Naive thymus-derived CD4-positive, alpha-beta T cell (primary cell): ENCODE results near the gene NEMF. TPM values are rescaled to one million over a fixed set of nuclear protein-coding genes. Genes with fewer than 3 reads are reported as not detected.

Source experiments
- ATAC-seq: fragments of 150-1000 bp; cut with Tn5 transposase; 2 replicates; pipeline ENCODE4 v1.10.0; 2021; ENCODE audit warnings: mild to moderate bottlenecking, moderate library complexity
- CTCF ChIA-PET: fragments of 350-600 bp; sonication (Branson Sonifier 250); formaldehyde crosslinking; loops from one replicate; lab custom pipeline; 2021; ENCODE audit warnings: antibody characterized with exemption; lab: Charles Lee
- POLR2A ChIA-PET: fragments of 350-600 bp; sonication (Branson Sonifier 250); formaldehyde crosslinking; loops from one replicate; lab custom pipeline; 2021; ENCODE audit warnings: antibody characterized with exemption, inconsistent platforms; lab: Charles Lee
- DNase-seq, 9 donors: peaks; one replicate each; pipeline versions ENCODE4 v3.0.0 to v3.0.0-alpha.2; 2020 to 2022; ENCODE audit warnings: mixed read lengths in 1 of 9
- H3K27ac ChIP-seq: one replicate; pipeline ENCODE4 v1.7.0; 2013; ENCODE audit warnings: mild to moderate bottlenecking, low read depth, low read length, moderate library complexity
- H3K27me3 ChIP-seq, 2 donors: one replicate each; pipeline ENCODE4 v1.7.0; 2013; ENCODE audit warnings: low read length in 2 of 2, mild to moderate bottlenecking in 2 of 2, moderate library complexity in 2 of 2; ENCODE audit not compliant: control insufficient read depth in 2 of 2, insufficient read depth in 2 of 2
- H3K36me3 ChIP-seq, 3 experiments: 1 replicate in 2 of 3; 2 replicates in 1 of 3; pipeline ENCODE4 v1.7.0; 2013; ENCODE audit warnings: low read length in 3 of 3, mild to moderate bottlenecking in 3 of 3, moderate library complexity in 1 of 3; ENCODE audit not compliant: insufficient read depth in 3 of 3, control insufficient read depth in 2 of 3
- H3K4me1 ChIP-seq, 2 donors: one replicate each; pipeline ENCODE4 v1.7.0; 2013; ENCODE audit warnings: low read length in 2 of 2, mild to moderate bottlenecking in 2 of 2, moderate library complexity in 1 of 2; ENCODE audit not compliant: control insufficient read depth in 2 of 2, insufficient read depth in 2 of 2
- H3K4me3 ChIP-seq: 2 replicates; pipeline ENCODE4 v1.7.0; 2013; ENCODE audit warnings: mild to moderate bottlenecking, low read length
- H3K9me3 ChIP-seq, 3 experiments: 1 replicate in 2 of 3; 2 replicates in 1 of 3; pipeline ENCODE4 v1.7.0; 2013; ENCODE audit warnings: low read length in 3 of 3; ENCODE audit not compliant: control insufficient read depth in 2 of 3
- H3K27ac Mint-ChIP-seq, 9 donors: one replicate each; pipeline ENCODE4 v1.8.0; 2020 to 2022; ENCODE audit warnings: mixed read lengths in 9 of 9, mild to moderate bottlenecking in 8 of 9, moderate library complexity in 5 of 9, inconsistent platforms in 2 of 9
- H3K27me3 Mint-ChIP-seq, 5 donors: one replicate each; pipeline ENCODE4 v1.8.0; 2021 to 2022; ENCODE audit warnings: mixed read lengths in 5 of 5, mild to moderate bottlenecking in 1 of 5
- H3K36me3 Mint-ChIP-seq, 5 donors: one replicate each; pipeline ENCODE4 v1.8.0; 2020 to 2022; ENCODE audit warnings: mixed read lengths in 5 of 5, mild to moderate bottlenecking in 3 of 5, inconsistent platforms in 1 of 5
- H3K4me1 Mint-ChIP-seq, 7 donors: one replicate each; pipeline ENCODE4 v1.8.0; 2020 to 2022; ENCODE audit warnings: mixed read lengths in 7 of 7, mild to moderate bottlenecking in 3 of 7, inconsistent platforms in 1 of 7
- H3K4me3 Mint-ChIP-seq, 10 donors: one replicate each; pipeline ENCODE4 v1.8.0; 2020 to 2022; ENCODE audit warnings: mild to moderate bottlenecking in 10 of 10, mixed read lengths in 10 of 10, moderate library complexity in 6 of 10, inconsistent platforms in 2 of 10
- H3K9me3 Mint-ChIP-seq, 11 donors: one replicate each; pipeline ENCODE4 v1.8.0; 2020 to 2022; ENCODE audit warnings: mixed read lengths in 11 of 11, mild to moderate bottlenecking in 4 of 11, inconsistent platforms in 1 of 11, moderate library complexity in 1 of 11
- intact Hi-C, 2 donors: fragments of 100-400 bp; cut with micrococcal nuclease; formaldehyde crosslinking; loops; one replicate each; pipeline ENCODE4 v1.15.1; 2023
- polyA plus RNA-seq, 2 donors: library from polyadenylated mRNA; unstranded; fragments of 300-500 nt; fragmentation: Illumina TruSeq; gene quantifications; one replicate each; pipeline ENCODE4 v1.2.3, GENCODE V29; 2021
- total RNA-seq, 6 experiments: library from RNA in 5 of 6; stranded (reverse) in 5 of 6; gene quantifications; 1 replicate in 5 of 6; 2 replicates in 1 of 6; pipeline ENCODE4 v1.2.3 and lab custom pipeline; 2021 to 2026

Gene NEMF
- total and polyA plus RNA-seq, 7 experiments from 2014 or later: 36.8 to 127 (median 105) TPM

- peaks cover 0 to 10% (median 0%) of the 10 kb centered on the region in 5 donors for H3K36me3 Mint-ChIP-seq
- intact Hi-C loops: no loop called here
- H3K36me3 ChIP-seq: peaks cover 0 to 4% (median 0%) of the 10 kb centered on the region in 3 experiments
- ChIA-PET CTCF (interaction anchor here (0.7 to 2.5 kb wide), 4 partner anchors 10 to 259 kb away, joined by 3 to 11 read pairs (median 4); partner anchors contain the start of gene VCPKMT), POLR2A (interaction anchor here (0.6 to 1.5 kb wide), 5 partner anchors 22 to 263 kb away, joined by 3 to 4 read pairs (median 3); partner anchors contain the start of gene KLHDC2)
- no peaks in the 10 kb centered on the region for H3K9me3 ChIP-seq
- ATAC-seq: no peak
- peaks cover 8% of the 10 kb centered on the region in 2 donors for H3K4me1 ChIP-seq
- DNase-seq: no peak
- H3K4me3 ChIP-seq: no peak overlapping the region
- no peak overlapping the region for H3K4me3 Mint-ChIP-seq
- peaks cover 0 to 5% (median 0%) of the 10 kb centered on the region in 5 donors for H3K27me3 Mint-ChIP-seq
- H3K4me1 Mint-ChIP-seq: peaks cover 6 to 45% (median 19%) of the 10 kb centered on the region in 7 donors
- H3K9me3 Mint-ChIP-seq: peaks cover 0 to 11% (median 0%) of the 10 kb centered on the region in 11 donors
- no peaks in the 10 kb centered on the region for H3K27me3 ChIP-seq
- no peak overlapping the region for H3K27ac ChIP-seq
- H3K27ac Mint-ChIP-seq: peak overlapping the region in 4 of 9 donors; percentile 6 to 50 (median 22)
These were observed 4.9 kb upstream of the NEMF start for GRCh38 chr14:49857427-49858003.

- ATAC-seq (peak; percentile 78), DNase-seq (peak; percentile 51 to 82 (median 75))
- peak overlapping the region; percentile 21 to 99 (median 95) for H3K27ac Mint-ChIP-seq
- no peak overlapping the region for H3K27ac ChIP-seq
- ChIA-PET CTCF (interaction anchor here (0.5 to 4.1 kb wide), 15 partner anchors 8 to 392 kb away, joined by 3 to 86 read pairs (median 5); no protein-coding TSS in a partner anchor), POLR2A (interaction anchor here (0.6 to 5.2 kb wide), 9 partner anchors 9 to 263 kb away, joined by 3 to 133 read pairs (median 5); partner anchors contain the start of genes KLHDC2 and VCPKMT)
- intact Hi-C loops: loop anchor here (1.0 to 5.0 kb wide), 16 partner anchors 8 to 679 kb away; partner anchors contain the start of genes MAP4K5 (in 2 of the 2), DMAC2L (in 1 of the 2), DNAAF2 (in 1 of the 2) and KLHDC1 (in 1 of the 2)
- H3K27me3 Mint-ChIP-seq: no peaks in the 10 kb centered on the region
- no peaks in the 10 kb centered on the region for H3K27me3 ChIP-seq
- peaks cover 0 to 2% (median 0%) of the 10 kb centered on the region in 11 donors for H3K9me3 Mint-ChIP-seq
- peak overlapping the region; percentile 93 to 100 (median 96) for H3K4me3 Mint-ChIP-seq
- peaks cover 0 to 11% (median 5%) of the 10 kb centered on the region in 5 donors for H3K36me3 Mint-ChIP-seq
- H3K4me3 ChIP-seq: peak overlapping the region; percentile 86
- peaks cover 17 to 31% of the 10 kb centered on the region in 2 donors for H3K4me1 ChIP-seq
- peaks cover 5 to 14% (median 7%) of the 10 kb centered on the region in 3 experiments for H3K36me3 ChIP-seq
- peaks cover 23 to 49% (median 46%) of the 10 kb centered on the region in 7 donors for H3K4me1 Mint-ChIP-seq
- no peaks in the 10 kb centered on the region for H3K9me3 ChIP-seq
These were observed 1.2 kb upstream of the NEMF start for GRCh38 chr14:49853572-49854375.

GRCh38 chr14:49853158-49853477 is 530 bp upstream of the NEMF start:
- peak overlapping the region; percentile 94 to 99 (median 97) for H3K27ac Mint-ChIP-seq
- peak overlapping the region; percentile 93 to 100 (median 96) for H3K4me3 Mint-ChIP-seq
- H3K36me3 Mint-ChIP-seq: peaks cover 0 to 11% (median 5%) of the 10 kb centered on the region in 5 donors
- DNase-seq (no peak), ATAC-seq (peak; percentile 12)
- intact Hi-C loops: loop anchor here (1.0 to 5.0 kb wide), 16 partner anchors 8 to 679 kb away; partner anchors contain the start of genes MAP4K5 (in 2 of the 2), DMAC2L (in 1 of the 2), DNAAF2 (in 1 of the 2) and KLHDC1 (in 1 of the 2)
- H3K9me3 ChIP-seq: no peaks in the 10 kb centered on the region
- H3K27me3 Mint-ChIP-seq: no peaks in the 10 kb centered on the region
- peaks cover 24 to 49% (median 44%) of the 10 kb centered on the region in 7 donors for H3K4me1 Mint-ChIP-seq
- H3K27me3 ChIP-seq: no peaks in the 10 kb centered on the region
- CTCF ChIA-PET: interaction anchor here (0.5 to 4.1 kb wide), 24 partner anchors 9 to 391 kb away, joined by 3 to 86 read pairs (median 4); partner anchors contain the start of genes RPS29 and VCPKMT
- H3K36me3 ChIP-seq: peaks cover 5 to 14% (median 7%) of the 10 kb centered on the region in 3 experiments
- H3K27ac ChIP-seq: peak overlapping the region; percentile 87
- POLR2A ChIA-PET: interaction anchor here (0.8 to 5.2 kb wide), 19 partner anchors 10 to 379 kb away, joined by 3 to 133 read pairs (median 9); partner anchors contain the start of genes ARF6, KLHDC2, MGAT2 and RPL36AL
- H3K4me1 ChIP-seq: peaks cover 17 to 31% of the 10 kb centered on the region in 2 donors
- peaks cover 0 to 2% (median 0%) of the 10 kb centered on the region in 11 donors for H3K9me3 Mint-ChIP-seq
- peak overlapping the region; percentile 86 for H3K4me3 ChIP-seq

DNA sequence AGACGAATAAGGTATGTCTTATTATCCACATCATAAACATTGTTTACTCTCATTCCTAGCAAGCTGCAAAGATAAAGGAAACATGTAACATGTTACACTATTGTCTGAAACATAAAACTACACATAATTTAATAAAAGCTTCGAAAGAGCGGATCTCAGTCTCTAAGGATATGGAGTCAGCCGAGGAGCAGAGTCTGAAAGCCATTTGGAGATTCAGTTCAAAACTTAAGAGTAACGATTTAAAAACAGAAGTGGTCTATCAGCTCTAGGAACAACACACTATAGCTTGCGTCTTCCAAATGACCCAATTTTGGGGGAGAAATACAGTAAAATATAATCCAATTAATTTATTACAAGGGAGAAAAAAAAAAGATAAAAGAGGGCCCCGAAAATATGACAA is 775 bp downstream of the NEMF start:
- H3K36me3 Mint-ChIP-seq: peaks cover 0 to 11% (median 5%) of the 10 kb centered on the region in 5 donors
- Histone ChIP-seq H3K27me3 (no peaks in the 10 kb centered on the region), H3K36me3 (peaks cover 5 to 14% (median 7%) of the 10 kb centered on the region in 3 experiments), H3K4me1 (peaks cover 17 to 31% of the 10 kb centered on the region in 2 donors), H3K9me3 (no peaks in the 10 kb centered on the region), H3K27ac (peak overlapping the region; percentile 87), H3K4me3 (peak overlapping the region; percentile 86)
- peaks cover 0 to 2% (median 0%) of the 10 kb centered on the region in 11 donors for H3K9me3 Mint-ChIP-seq
- intact Hi-C loops: loop anchor here (1.0 to 5.0 kb wide), 9 partner anchors 21 to 461 kb away; partner anchors contain the start of genes DMAC2L (in 1 of the 2), DNAAF2 (in 1 of the 2), KLHDC1 (in 1 of the 2) and L2HGDH (in 1 of the 2)
- peak overlapping the region; percentile 93 to 100 (median 96) for H3K4me3 Mint-ChIP-seq
- H3K27ac Mint-ChIP-seq: peak overlapping the region; percentile 94 to 99 (median 97)
- no peaks in the 10 kb centered on the region for H3K27me3 Mint-ChIP-seq
- CTCF ChIA-PET: interaction anchor here (0.6 to 4.1 kb wide), 32 partner anchors 9 to 294 kb away, joined by 3 to 86 read pairs (median 4); partner anchors contain the start of genes ARF6, DNAAF2, LRR1 and MGAT2
- no peak for ATAC-seq
- no peak for DNase-seq
- POLR2A ChIA-PET: interaction anchor here (0.6 to 5.2 kb wide), 30 partner anchors 11 to 460 kb away, joined by 3 to 133 read pairs (median 6); partner anchors contain the start of genes ARF6, DMAC2L, KLHDC2 and L2HGDH
- peaks cover 28 to 50% (median 43%) of the 10 kb centered on the region in 7 donors for H3K4me1 Mint-ChIP-seq

- Mint-ChIP-seq H3K36me3 (peaks cover 3 to 21% (median 5%) of the 10 kb centered on the region in 5 donors), H3K4me3 (peak overlapping the region in 5 of 10 donors; percentile 13 to 58 (median 29)), H3K27ac (peak overlapping the region in 7 of 9 donors; percentile 33 to 97 (median 76)), H3K9me3 (no peaks in the 10 kb centered on the region), H3K4me1 (peaks cover 28 to 56% (median 47%) of the 10 kb centered on the region in 7 donors), H3K27me3 (no peaks in the 10 kb centered on the region)
- Histone ChIP-seq H3K27me3 (no peaks in the 10 kb centered on the region), H3K27ac (no peak overlapping the region), H3K36me3 (peaks cover 7 to 34% (median 14%) of the 10 kb centered on the region in 3 experiments), H3K4me1 (peaks cover 17 to 31% of the 10 kb centered on the region in 2 donors), H3K9me3 (no peaks in the 10 kb centered on the region), H3K4me3 (no peak overlapping the region)
- CTCF ChIA-PET: interaction anchor here (0.6 kb wide), 2 partner anchors 87 to 291 kb away, joined by 3 read pairs; no protein-coding TSS in a partner anchor
- POLR2A ChIA-PET: interaction anchor here (0.6 to 1.1 kb wide), 4 partner anchors 11 to 268 kb away, joined by 3 to 4 read pairs (median 3); no protein-coding TSS in a partner anchor
- ATAC-seq (no peak), DNase-seq (no peak)
- intact Hi-C loops: loop anchor here in 1 of 2 donors (5.0 kb wide), 1 partner anchor 37 kb away; no protein-coding TSS in a partner anchor
These were observed 3.3 kb downstream of the NEMF start for GRCh38 chr14:49849213-49849847.
